Measurements from ENCODE around the gene SIRT3. TPM values are rescaled to one million over a fixed set of nuclear protein-coding genes. Genes with fewer than 3 reads are reported as not detected.

The SIRT3 gene
- total and polyA plus RNA-seq, 2 experiments from 2014 or later: 14.9 to 15.5 TPM

DNA sequence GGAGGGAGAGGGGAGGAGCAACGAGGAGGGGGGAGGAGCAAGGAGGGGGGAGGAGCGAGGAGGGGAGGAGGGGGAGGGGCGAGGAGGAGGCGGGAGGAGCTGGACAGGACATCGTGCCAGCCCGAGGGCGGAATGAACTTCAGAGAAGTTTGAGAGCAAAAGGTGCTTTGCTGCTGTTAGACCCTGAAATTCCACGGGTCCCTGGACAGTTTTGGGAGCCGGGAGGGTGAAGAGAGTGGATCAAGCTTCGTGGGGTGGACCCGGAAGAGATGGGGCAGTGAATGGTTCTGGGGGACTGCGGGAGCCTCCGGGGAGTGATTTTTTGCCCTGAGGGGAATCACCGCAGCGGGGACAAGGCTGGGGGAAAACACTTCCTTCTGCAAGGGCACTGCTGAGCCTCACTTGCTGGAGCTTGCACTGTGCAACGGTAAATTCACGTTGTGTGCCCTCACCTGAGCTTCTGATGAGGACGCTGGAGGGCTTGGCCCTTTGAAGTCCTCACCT lies 31.4 kb upstream of the SIRT3 start:
- Histone ChIP-seq H3K79me2 (ENCODE audit: insufficient read depth) (no peaks in the 10 kb centered on the region), H3K4me1 (ENCODE audit: insufficient read depth) (no peaks in the 10 kb centered on the region), H2AFZ (no peak overlapping the region), H3K4me2 (ENCODE audit: unreplicated experiment) (no peak overlapping the region), H3K9me2 (ENCODE audit: insufficient read depth) (no peaks in the 10 kb centered on the region), H3K4me3 (no peak overlapping the region), H3K9me3 (ENCODE audit: low read depth) (no peaks in the 10 kb centered on the region), H3F3A (ENCODE audit: insufficient read depth) (peaks cover 4% of the 10 kb centered on the region), H3K9ac (no peak overlapping the region), H3K36me3 (ENCODE audit: low read depth) (no peaks in the 10 kb centered on the region), H4K20me1 (ENCODE audit: insufficient read depth) (no peaks in the 10 kb centered on the region), H3K27me3 (replicated peaks; ENCODE audit: insufficient read depth) (no peaks in the 10 kb centered on the region), H3K27ac (no peak overlapping the region)
- 51 to 60% methylated on average over 11 to 18 of the region's 18 CpGs for WGBS, 2 experiments (ENCODE audit: low coverage in 1 of 2, low lambda C conversion rate in 2 of 2, missing lambda C conversion rate in 2 of 2)
- DNase-seq: peak; percentile 29
- TF ChIP-seq EZH2 (IDR thresholded peaks at IDR 0.05; ENCODE audit: insufficient read depth, poor library complexity, severe bottlenecking): no peak
- no peak for TF ChIP-seq EZH2phosphoT487 (IDR thresholded peaks at IDR 0.05; ENCODE audit: insufficient read depth, low read depth)
- in situ Hi-C loops (cut with MboI): no loop called here

DNA sequence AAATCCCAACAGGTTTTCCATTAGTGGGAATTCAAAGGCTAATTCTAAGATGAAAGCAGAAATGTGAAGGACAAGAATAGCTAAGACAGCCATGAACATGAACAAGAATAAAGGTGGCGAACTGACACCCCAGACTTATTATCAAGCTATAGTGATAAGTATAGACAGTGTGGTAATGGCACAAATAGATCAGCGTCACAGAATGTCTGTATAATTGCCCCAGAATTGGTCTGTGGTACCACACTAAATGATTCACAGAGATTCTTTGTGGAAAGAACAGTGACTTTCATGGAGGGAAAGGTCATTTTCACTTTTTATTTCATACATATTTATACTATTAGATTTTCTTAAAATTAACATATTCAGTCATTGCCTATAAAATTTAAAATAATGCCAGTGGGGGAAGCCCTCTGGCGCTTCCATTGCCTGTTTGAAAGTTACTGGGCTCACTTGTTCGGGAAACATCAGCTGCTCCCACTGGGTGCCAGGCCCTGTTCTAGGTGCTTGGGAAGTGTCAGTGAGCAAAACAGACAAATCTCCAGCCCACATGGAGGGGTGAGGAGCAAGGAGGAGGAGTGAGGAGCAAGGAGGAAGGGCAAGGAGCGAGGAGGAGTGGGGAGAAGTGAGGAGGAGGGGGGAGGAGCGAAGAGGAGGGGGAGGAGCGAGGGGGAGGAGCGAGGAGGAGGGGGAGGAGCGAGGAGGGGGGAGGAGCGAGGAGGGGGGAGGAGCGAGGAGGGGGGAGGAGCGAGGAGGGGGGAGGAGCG lies 30.7 kb upstream of the SIRT3 start:
- 85 to 88% methylated on average over 9 to 12 of the region's 13 CpGs for WGBS, 2 experiments (ENCODE audit: low coverage in 1 of 2, low lambda C conversion rate in 2 of 2, missing lambda C conversion rate in 2 of 2)

DNA sequence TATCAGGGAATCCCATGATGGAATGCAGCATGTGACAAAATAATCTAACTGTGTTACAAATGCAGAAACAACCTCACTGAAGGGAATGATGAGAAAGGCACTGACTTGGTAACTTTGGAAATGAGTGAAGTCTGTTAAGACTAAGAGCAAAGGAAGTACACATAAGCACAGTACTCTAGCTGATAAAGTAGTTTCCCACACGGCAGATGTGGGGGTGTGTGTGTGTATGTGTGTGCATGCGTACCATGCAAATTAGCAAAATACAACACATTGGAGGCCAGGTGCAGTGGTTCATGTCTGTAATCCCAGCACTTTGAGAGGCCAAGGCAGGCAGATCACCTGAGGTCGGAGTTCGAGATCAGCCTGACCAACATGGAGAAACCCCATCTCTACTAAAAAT lies 25.5 kb upstream of the SIRT3 start:
- H3K27me3 ChIP-seq (replicated peaks; ENCODE audit: insufficient read depth): no peaks in the 10 kb centered on the region
- H3K4me2 ChIP-seq (ENCODE audit: unreplicated experiment): no peak overlapping the region
- no peak overlapping the region for H2AFZ ChIP-seq
- no peaks in the 10 kb centered on the region for H3K79me2 ChIP-seq (ENCODE audit: insufficient read depth)
- no peak overlapping the region for H3K9ac ChIP-seq
- no peak for TF ChIP-seq EZH2phosphoT487 (IDR thresholded peaks at IDR 0.05; ENCODE audit: insufficient read depth, low read depth)
- H3K4me1 ChIP-seq (ENCODE audit: insufficient read depth): no peaks in the 10 kb centered on the region
- no peak overlapping the region for H3K4me3 ChIP-seq
- in situ Hi-C loops (cut with MboI): no loop called here
- H3F3A ChIP-seq (ENCODE audit: insufficient read depth): no peaks in the 10 kb centered on the region
- no peak overlapping the region for H3K27ac ChIP-seq
- no peaks in the 10 kb centered on the region for H3K9me3 ChIP-seq (ENCODE audit: low read depth)
- H3K9me2 ChIP-seq (ENCODE audit: insufficient read depth): no peaks in the 10 kb centered on the region
- 79 to 81% methylated on average over 4 of the region's 4 CpGs for WGBS, 2 experiments (ENCODE audit: low coverage in 1 of 2, low lambda C conversion rate in 2 of 2, missing lambda C conversion rate in 2 of 2)
- DNase-seq: no peak
- H3K36me3 ChIP-seq (ENCODE audit: low read depth): no peaks in the 10 kb centered on the region
- no peaks in the 10 kb centered on the region for H4K20me1 ChIP-seq (ENCODE audit: insufficient read depth)

More for the DNA sequence above, 30.7 kb upstream of the SIRT3 start:
- peaks cover 4% of the 10 kb centered on the region for H3F3A ChIP-seq (ENCODE audit: insufficient read depth)
- H2AFZ ChIP-seq: no peak overlapping the region
- H4K20me1 ChIP-seq (ENCODE audit: insufficient read depth): no peaks in the 10 kb centered on the region
- no peaks in the 10 kb centered on the region for H3K9me2 ChIP-seq (ENCODE audit: insufficient read depth)
- H3K27ac ChIP-seq: no peak overlapping the region
- H3K4me2 ChIP-seq (ENCODE audit: unreplicated experiment): no peak overlapping the region
- no peaks in the 10 kb centered on the region for H3K79me2 ChIP-seq (ENCODE audit: insufficient read depth)
- H3K27me3 ChIP-seq (replicated peaks; ENCODE audit: insufficient read depth): no peaks in the 10 kb centered on the region
- DNase-seq: peak; percentile 18
- in situ Hi-C loops (cut with MboI): no loop called here
- H3K4me3 ChIP-seq: no peak overlapping the region
- TF ChIP-seq EZH2 (IDR thresholded peaks at IDR 0.05; ENCODE audit: insufficient read depth, poor library complexity, severe bottlenecking) (no peak), EZH2phosphoT487 (IDR thresholded peaks at IDR 0.05; ENCODE audit: insufficient read depth, low read depth) (no peak)
- H3K9ac ChIP-seq: no peak overlapping the region
- H3K36me3 ChIP-seq (ENCODE audit: low read depth): no peaks in the 10 kb centered on the region
- no peaks in the 10 kb centered on the region for H3K4me1 ChIP-seq (ENCODE audit: insufficient read depth)
- no peaks in the 10 kb centered on the region for H3K9me3 ChIP-seq (ENCODE audit: low read depth)

DNA sequence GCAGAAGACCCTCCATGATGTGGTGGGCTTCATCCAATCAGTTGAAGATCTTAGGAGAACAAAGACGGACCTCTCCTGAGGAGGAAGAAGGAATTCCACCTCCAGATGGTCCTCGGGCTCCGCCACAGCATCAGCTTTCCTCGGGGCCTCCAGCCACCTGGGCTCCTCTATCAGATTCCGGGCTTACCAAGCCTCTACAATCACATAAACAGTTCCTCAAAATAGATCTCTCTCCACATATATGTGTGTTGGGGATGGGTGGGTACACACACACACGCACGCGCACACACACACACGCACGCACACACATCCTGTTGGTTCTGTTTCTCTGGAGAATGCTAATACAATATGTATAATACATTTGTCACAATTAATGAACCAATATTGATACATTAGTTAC lies 23.3 kb upstream of the SIRT3 start:
- Histone ChIP-seq H3K4me1 (ENCODE audit: insufficient read depth) (no peaks in the 10 kb centered on the region), H3K27me3 (replicated peaks; ENCODE audit: insufficient read depth) (no peaks in the 10 kb centered on the region), H3K9me2 (ENCODE audit: insufficient read depth) (no peaks in the 10 kb centered on the region), H4K20me1 (ENCODE audit: insufficient read depth) (no peaks in the 10 kb centered on the region), H3K79me2 (ENCODE audit: insufficient read depth) (no peaks in the 10 kb centered on the region), H3K4me3 (no peak overlapping the region), H3K27ac (no peak overlapping the region), H3K9me3 (ENCODE audit: low read depth) (no peaks in the 10 kb centered on the region), H3F3A (ENCODE audit: insufficient read depth) (peaks cover 10% of the 10 kb centered on the region; the same call in 1 of the 2 replicates), H3K4me2 (ENCODE audit: unreplicated experiment) (no peak overlapping the region), H3K9ac (no peak overlapping the region), H3K36me3 (ENCODE audit: low read depth) (no peaks in the 10 kb centered on the region), H2AFZ (no peak overlapping the region)
- DNase-seq: no peak
- 71 to 77% methylated on average over 9 to 10 of the region's 10 CpGs for WGBS, 2 experiments (ENCODE audit: low coverage in 1 of 2, low lambda C conversion rate in 2 of 2, missing lambda C conversion rate in 2 of 2)
- in situ Hi-C loops (cut with MboI): no loop called here
- no peak for TF ChIP-seq EZH2phosphoT487 (IDR thresholded peaks at IDR 0.05; ENCODE audit: insufficient read depth, low read depth)
- no peak for TF ChIP-seq EZH2 (IDR thresholded peaks at IDR 0.05; ENCODE audit: insufficient read depth, poor library complexity, severe bottlenecking)

Measured in GM23248 (cell line).